NCI-H82 (cell line): ENCODE measurements around the gene IGF1R.

Experiments used
- DNase-seq: peaks from one replicate; lab custom pipeline; 2025; lab: John Stamatoyannopoulos, UW

IGF1R gene

GRCh38 chr15:98943051-98943508 is 294.7 kb downstream of the IGF1R start:
- no peak for DNase-seq

- no peak for DNase-seq
Observed at GRCh38 chr15:98943601-98944151, 295.3 kb downstream of the IGF1R start.

GRCh38 chr15:98946301-98947255 is 298.2 kb downstream of the IGF1R start:
- peak; percentile 8 for DNase-seq

GRCh38 chr15:98948456-98948855 is 300.1 kb downstream of the IGF1R start:
- DNase-seq, result no peak

GRCh38 chr15:98948941-98949340 is 300.6 kb downstream of the IGF1R start:
- no peak for DNase-seq

- DNase-seq, result no peak
Observed at GRCh38 chr15:98949624-98950023, 301.3 kb downstream of the IGF1R start.

GRCh38 chr15:98950248-98950647 is 301.9 kb downstream of the IGF1R start:
- no peak for DNase-seq

- no peak for DNase-seq
Observed at GRCh38 chr15:98951004-98951403, 302.7 kb downstream of the IGF1R start.

GRCh38 chr15:98951493-98952320 is 303.4 kb downstream of the IGF1R start:
- no peak for DNase-seq

- no peak for DNase-seq
Observed at GRCh38 chr15:98952381-98952803, 304.1 kb downstream of the IGF1R start.

GRCh38 chr15:98953000-98953787 is 304.9 kb downstream of the IGF1R start:
- DNase-seq, result no peak

GRCh38 chr15:98953968-98954367 is 305.6 kb downstream of the IGF1R start:
- no peak for DNase-seq

- no peak for DNase-seq
Observed at GRCh38 chr15:98954411-98954810, 306.1 kb downstream of the IGF1R start.

GRCh38 chr15:98955331-98955730 is 307.0 kb downstream of the IGF1R start:
- DNase-seq, result no peak

GRCh38 chr15:98955961-98956723 is 307.8 kb downstream of the IGF1R start:
- no peak for DNase-seq

- DNase-seq, result no peak
Observed at GRCh38 chr15:98956796-98957553, 308.6 kb downstream of the IGF1R start.

GRCh38 chr15:98957655-98958054 is 309.3 kb downstream of the IGF1R start:
- no peak for DNase-seq

GRCh38 chr15:98958076-98958475 is 309.7 kb downstream of the IGF1R start:
- DNase-seq, result no peak

GRCh38 chr15:98958918-98959639 is 310.7 kb downstream of the IGF1R start:
- no peak for DNase-seq
